CD14-positive monocyte (primary cell): ENCODE data around the gene SLC2A6. TPM values are rescaled to one million over a fixed set of nuclear protein-coding genes. Genes with fewer than 3 reads are reported as not detected.

Experiments
- DNase-seq, 3 donors: peaks; one replicate each; pipeline ENCODE4 v3.0.0-alpha.2; 2011 to 2022
- H2AFZ ChIP-seq: 2 replicates; pipeline ENCODE4 v1.6.0; 2012; ENCODE audit warnings: mild to moderate bottlenecking, low read depth, low read length, inconsistent platforms; ENCODE audit not compliant: insufficient read depth, poor library complexity, severe bottlenecking
- H3K27ac ChIP-seq, 2 donors: 1 replicate in 1 of 2; 2 replicates in 1 of 2; pipeline ENCODE4 v1.5.1; 2012 to 2013; ENCODE audit warnings: low read length in 2 of 2, control low read depth in 1 of 2, inconsistent platforms in 1 of 2, low read depth in 1 of 2, mild to moderate bottlenecking in 1 of 2
- H3K27me3 ChIP-seq, 2 donors: one replicate each; pipeline versions ENCODE4 v1.6.0 to v1.6.1; 2011 to 2013; ENCODE audit warnings: low read length in 2 of 2; ENCODE audit not compliant: control insufficient read depth in 2 of 2, insufficient read depth in 2 of 2
- H3K36me3 ChIP-seq, 2 donors: replicated peaks in 1 of 2; 1 replicate in 1 of 2; 2 replicates in 1 of 2; pipeline versions ENCODE4 v1.5.1 to v1.6.1; 2012 to 2013; ENCODE audit warnings: low read length in 2 of 2, control low read depth in 1 of 2, inconsistent platforms in 1 of 2, mild to moderate bottlenecking in 1 of 2; ENCODE audit not compliant: insufficient read depth in 2 of 2, control insufficient read depth in 1 of 2
- H3K4me1 ChIP-seq, 2 donors: 1 replicate in 1 of 2; 2 replicates in 1 of 2; pipeline versions ENCODE4 v1.5.1 to v1.6.1; 2012 to 2013; ENCODE audit warnings: low read length in 2 of 2, control low read depth in 1 of 2, inconsistent platforms in 1 of 2, mild to moderate bottlenecking in 1 of 2, moderate library complexity in 1 of 2; ENCODE audit not compliant: insufficient read depth in 2 of 2, control insufficient read depth in 1 of 2
- H3K4me2 ChIP-seq: replicated peaks from 2 replicates; pipeline ENCODE3; 2012; ENCODE audit warnings: low read length, moderate library complexity, mild to moderate bottlenecking; ENCODE audit not compliant: poor library complexity, severe bottlenecking; ENCODE audit errors: extremely low read depth
- H3K4me3 ChIP-seq, 3 experiments: fragments of 200-600 bp in 1 of 3; sonication (generic) in 1 of 3; replicated peaks in 1 of 3; 1 replicate in 2 of 3; 2 replicates in 1 of 3; pipeline ENCODE4 v1.5.1; 2011 to 2013; ENCODE audit warnings: low read length in 3 of 3, mild to moderate bottlenecking in 3 of 3, control low read depth in 2 of 3, low read depth in 2 of 3, inconsistent platforms in 1 of 3, moderate library complexity in 1 of 3
- H3K79me2 ChIP-seq: 2 replicates; pipeline ENCODE4 v1.6.0; 2012; ENCODE audit warnings: mild to moderate bottlenecking, control low read depth, inconsistent platforms, low read length, moderate library complexity; ENCODE audit not compliant: insufficient read depth
- H3K9ac ChIP-seq: 2 replicates; pipeline ENCODE4 v1.6.0; 2017; ENCODE audit warnings: low read length, mild to moderate bottlenecking; ENCODE audit not compliant: insufficient read depth, poor library complexity, severe bottlenecking
- H3K9me3 ChIP-seq, 2 donors: replicated peaks in 1 of 2; 1 replicate in 1 of 2; 2 replicates in 1 of 2; pipeline versions ENCODE4 v1.5.1 to v1.6.1; 2012 to 2013; ENCODE audit warnings: low read length in 2 of 2, control low read depth in 1 of 2; ENCODE audit not compliant: control insufficient read depth in 1 of 2, insufficient read depth in 1 of 2
- H4K20me1 ChIP-seq: 2 replicates; pipeline ENCODE4 v1.6.0; 2012; ENCODE audit warnings: mild to moderate bottlenecking, low read length, control low read depth, moderate library complexity; ENCODE audit not compliant: insufficient read depth
- H3K27ac Mint-ChIP-seq, 7 donors: one replicate each; pipeline ENCODE4 v1.8.0; 2020; ENCODE audit warnings: mild to moderate bottlenecking in 7 of 7, mixed read lengths in 7 of 7, moderate library complexity in 6 of 7, inconsistent platforms in 2 of 7
- H3K27me3 Mint-ChIP-seq, 3 donors: one replicate each; pipeline ENCODE4 v1.8.0; 2021 to 2022; ENCODE audit warnings: low read depth in 3 of 3, mild to moderate bottlenecking in 3 of 3, mixed read lengths in 3 of 3, moderate library complexity in 3 of 3, inconsistent platforms in 1 of 3
- H3K36me3 Mint-ChIP-seq, 2 donors: one replicate each; pipeline ENCODE4 v1.8.0; 2020; ENCODE audit warnings: mixed read lengths in 2 of 2, inconsistent platforms in 1 of 2, mild to moderate bottlenecking in 1 of 2
- H3K4me1 Mint-ChIP-seq: one replicate; pipeline ENCODE4 v1.8.0; 2020; ENCODE audit warnings: mild to moderate bottlenecking, mixed read lengths
- H3K4me3 Mint-ChIP-seq, 2 donors: one replicate each; pipeline ENCODE4 v1.8.0; 2020; ENCODE audit warnings: mild to moderate bottlenecking in 2 of 2, mixed read lengths in 2 of 2, moderate library complexity in 1 of 2
- H3K9me3 Mint-ChIP-seq, 7 donors: one replicate each; pipeline ENCODE4 v1.8.0; 2020 to 2022; ENCODE audit warnings: mixed read lengths in 7 of 7, mild to moderate bottlenecking in 6 of 7, moderate library complexity in 6 of 7, inconsistent platforms in 2 of 7
- WGBS: methylation state at CpG from one replicate; pipeline ENCODE4 v1.1.5; 2013; ENCODE audit warnings: missing lambda C conversion rate; ENCODE audit not compliant: insufficient coverage; 5-methylcytosine and 5-hydroxymethylcytosine counted together
- intact Hi-C, 2 donors: fragments of 100-400 bp; cut with micrococcal nuclease; formaldehyde crosslinking; loops; one replicate each; pipeline versions ENCODE4 v1.15.0 to v1.15.1; 2023
- polyA plus RNA-seq, 3 donors: library from polyadenylated mRNA; depleted of rRNA in 1 of 3; unstranded in 2 of 3; stranded (reverse) in 1 of 3; fragments of 300-500 nt in 2 of 3; fragments of >200 nt in 1 of 3; fragmentation: Illumina TruSeq in 2 of 3; gene quantifications; 1 replicate in 2 of 3; 2 replicates in 1 of 3; pipeline ENCODE4 v1.2.3, GENCODE V29; 2012 to 2021
- TF ChIP-seq, protein P1 (sequence below): fragments of 200-600 bp; IDR thresholded peaks from one replicate; pipeline ENCODE4 v1.8.0; 2022; ENCODE audit warnings: antibody characterized with exemption, mild to moderate bottlenecking

The SLC2A6 gene
- polyA plus RNA-seq, 3 donors = 43.2 to 127 (median 60.4) TPM

DNA sequence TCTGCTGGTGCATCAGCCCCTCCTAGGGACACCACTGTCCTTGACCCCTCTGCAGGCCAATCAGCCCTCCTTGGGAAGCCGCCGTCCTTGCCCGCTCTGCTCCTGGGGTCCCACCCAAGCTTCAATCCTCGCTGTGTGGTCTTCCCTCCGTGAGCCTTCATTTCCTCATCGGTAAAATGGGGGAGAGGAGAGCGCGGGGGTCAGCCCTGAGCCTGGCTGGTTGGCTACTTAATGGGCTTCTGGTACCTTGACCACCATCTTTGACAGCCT is 12.7 kb upstream of the SLC2A6 start:
- H3K36me3 ChIP-seq = no peaks in the 10 kb centered on the region
- peaks cover 3 to 9% (median 3%) of the 10 kb centered on the region in 3 donors for H3K27me3 Mint-ChIP-seq
- H3K36me3 Mint-ChIP-seq = no peaks in the 10 kb centered on the region
- TF ChIP-seq, protein P1, sequence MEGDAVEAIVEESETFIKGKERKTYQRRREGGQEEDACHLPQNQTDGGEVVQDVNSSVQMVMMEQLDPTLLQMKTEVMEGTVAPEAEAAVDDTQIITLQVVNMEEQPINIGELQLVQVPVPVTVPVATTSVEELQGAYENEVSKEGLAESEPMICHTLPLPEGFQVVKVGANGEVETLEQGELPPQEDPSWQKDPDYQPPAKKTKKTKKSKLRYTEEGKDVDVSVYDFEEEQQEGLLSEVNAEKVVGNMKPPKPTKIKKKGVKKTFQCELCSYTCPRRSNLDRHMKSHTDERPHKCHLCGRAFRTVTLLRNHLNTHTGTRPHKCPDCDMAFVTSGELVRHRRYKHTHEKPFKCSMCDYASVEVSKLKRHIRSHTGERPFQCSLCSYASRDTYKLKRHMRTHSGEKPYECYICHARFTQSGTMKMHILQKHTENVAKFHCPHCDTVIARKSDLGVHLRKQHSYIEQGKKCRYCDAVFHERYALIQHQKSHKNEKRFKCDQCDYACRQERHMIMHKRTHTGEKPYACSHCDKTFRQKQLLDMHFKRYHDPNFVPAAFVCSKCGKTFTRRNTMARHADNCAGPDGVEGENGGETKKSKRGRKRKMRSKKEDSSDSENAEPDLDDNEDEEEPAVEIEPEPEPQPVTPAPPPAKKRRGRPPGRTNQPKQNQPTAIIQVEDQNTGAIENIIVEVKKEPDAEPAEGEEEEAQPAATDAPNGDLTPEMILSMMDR = no peak
- no peaks in the 10 kb centered on the region for H3K9me3 Mint-ChIP-seq
- no peak overlapping the region for H3K27ac ChIP-seq
- no peak overlapping the region for H3K4me3 ChIP-seq
- H3K27me3 ChIP-seq = no peaks in the 10 kb centered on the region
- intact Hi-C loops = no loop called here
- H3K9me3 ChIP-seq = no peaks in the 10 kb centered on the region
- no peak overlapping the region for H3K4me3 Mint-ChIP-seq
- H3K4me1 Mint-ChIP-seq = no peaks in the 10 kb centered on the region
- no peak overlapping the region for H3K9ac ChIP-seq
- H2AFZ ChIP-seq = no peak overlapping the region
- H4K20me1 ChIP-seq = no peaks in the 10 kb centered on the region
- H3K4me2 ChIP-seq = no peak overlapping the region
- H3K4me1 ChIP-seq = no peaks in the 10 kb centered on the region
- DNase-seq = no peak
- 92% methylated on average over 8 of the region's 8 CpGs for WGBS
- no peaks in the 10 kb centered on the region for H3K79me2 ChIP-seq
- H3K27ac Mint-ChIP-seq = no peak overlapping the region

DNA sequence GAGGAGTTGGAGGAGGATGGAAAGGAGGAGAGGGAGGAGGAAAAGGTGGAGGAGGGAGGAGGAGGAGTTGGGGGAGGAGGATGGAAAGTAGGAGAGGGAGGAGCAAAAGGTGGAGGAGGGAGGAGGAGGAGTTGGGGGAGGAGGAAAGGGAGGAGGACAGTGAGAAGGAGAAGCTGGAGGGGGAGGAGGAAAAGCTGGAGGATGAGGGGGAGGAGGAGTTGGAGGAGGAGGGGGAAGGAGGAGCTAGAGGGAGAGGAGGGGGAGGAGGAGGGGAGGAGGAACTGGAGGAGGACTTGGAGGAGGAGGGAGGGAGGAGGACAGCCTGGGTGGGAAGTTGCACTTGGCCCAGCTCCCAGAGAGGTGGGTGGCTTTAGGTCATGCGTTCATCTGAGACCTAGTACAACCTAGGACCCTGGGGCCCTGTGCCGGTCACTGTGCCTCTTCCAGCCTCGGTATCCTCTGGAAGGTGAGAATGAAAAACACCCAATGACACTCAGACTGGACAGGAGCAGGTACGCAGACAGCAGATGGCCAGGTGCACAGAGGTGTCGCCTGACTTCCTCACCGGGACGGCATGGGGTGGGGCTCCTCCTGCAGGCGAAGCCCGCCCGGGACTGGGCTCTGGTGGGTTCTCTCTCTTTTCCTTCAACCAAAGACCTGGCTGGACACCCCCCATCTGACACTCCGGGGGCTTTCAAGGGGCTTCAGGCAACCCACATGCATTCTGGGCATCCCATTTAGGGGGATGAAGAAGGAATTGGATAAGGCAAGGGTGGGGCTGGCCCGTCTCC is 12.2 kb upstream of the SLC2A6 start:
- no peak overlapping the region for H3K4me3 ChIP-seq
- H3K4me3 Mint-ChIP-seq = no peak overlapping the region
- no peak overlapping the region for H3K27ac ChIP-seq
- H3K27me3 ChIP-seq = no peaks in the 10 kb centered on the region
- no peaks in the 10 kb centered on the region for H3K9me3 Mint-ChIP-seq
- H2AFZ ChIP-seq = no peak overlapping the region
- H4K20me1 ChIP-seq = no peaks in the 10 kb centered on the region
- 73% methylated on average over 7 of the region's 12 CpGs for WGBS
- DNase-seq = no peak
- peaks cover 3 to 9% (median 3%) of the 10 kb centered on the region in 3 donors for H3K27me3 Mint-ChIP-seq
- no peaks in the 10 kb centered on the region for H3K9me3 ChIP-seq
- H3K36me3 Mint-ChIP-seq = no peaks in the 10 kb centered on the region
- intact Hi-C loops = no loop called here
- no peaks in the 10 kb centered on the region for H3K36me3 ChIP-seq
- TF ChIP-seq, protein P1 = no peak
- no peak overlapping the region for H3K9ac ChIP-seq
- H3K4me1 ChIP-seq = peaks cover 2% of the 10 kb centered on the region in 2 donors
- peaks cover 4% of the 10 kb centered on the region for H3K4me1 Mint-ChIP-seq
- no peak overlapping the region for H3K4me2 ChIP-seq
- H3K79me2 ChIP-seq = no peaks in the 10 kb centered on the region
- no peak overlapping the region for H3K27ac Mint-ChIP-seq
